HG02623 (cell line): Measurements from ENCODE around the gene TENT4A.

Experiments used
- ATAC-seq: cut with Tn5 transposase; IDR thresholded peaks from one replicate; pipeline ENCODE4 v1.9.1; 2021; ENCODE audit warnings: moderate library complexity; ENCODE audit not compliant: unreplicated experiment

The TENT4A gene

DNA sequence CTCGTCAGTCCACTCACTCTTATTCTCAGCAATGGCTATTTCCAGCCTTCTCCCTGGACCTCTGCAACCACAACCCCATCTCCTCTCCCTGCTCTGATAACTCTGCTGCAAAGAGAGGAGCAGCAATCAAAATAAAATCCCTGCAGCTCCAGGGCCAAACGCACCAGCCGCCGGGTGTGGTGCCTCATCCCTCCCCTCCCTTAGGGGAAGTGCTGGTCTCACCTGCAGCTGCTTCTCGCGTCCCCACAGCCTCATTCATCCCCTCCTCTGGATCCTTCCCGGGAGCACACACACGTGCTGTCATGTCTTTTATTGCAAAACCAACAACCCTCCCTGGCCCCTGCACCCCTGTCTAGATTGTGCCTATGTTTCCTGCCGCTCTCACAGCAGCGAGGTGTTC lies 77.8 kb downstream of the TENT4A start:
- ATAC-seq: no peak

DNA sequence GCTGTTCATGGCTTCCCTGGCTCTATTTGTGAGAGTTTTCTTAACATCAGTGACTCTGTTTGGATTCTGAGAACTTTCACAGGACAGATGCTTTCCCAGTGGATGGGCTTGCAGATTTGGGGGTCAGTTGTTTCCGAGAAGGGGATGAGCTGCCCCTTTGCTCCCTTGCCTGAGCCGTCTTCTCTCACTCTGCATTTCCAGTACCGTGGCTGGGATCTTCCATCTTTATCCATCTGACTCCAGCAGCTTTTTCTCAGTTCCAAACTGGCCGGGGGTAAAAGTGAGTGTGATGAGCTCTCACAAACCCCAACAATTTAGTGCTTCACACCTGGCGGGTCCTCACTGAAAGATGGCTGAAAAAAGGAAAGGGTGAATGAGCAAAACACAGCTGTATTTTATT lies 79.1 kb downstream of the TENT4A start:
- no peak for ATAC-seq

DNA sequence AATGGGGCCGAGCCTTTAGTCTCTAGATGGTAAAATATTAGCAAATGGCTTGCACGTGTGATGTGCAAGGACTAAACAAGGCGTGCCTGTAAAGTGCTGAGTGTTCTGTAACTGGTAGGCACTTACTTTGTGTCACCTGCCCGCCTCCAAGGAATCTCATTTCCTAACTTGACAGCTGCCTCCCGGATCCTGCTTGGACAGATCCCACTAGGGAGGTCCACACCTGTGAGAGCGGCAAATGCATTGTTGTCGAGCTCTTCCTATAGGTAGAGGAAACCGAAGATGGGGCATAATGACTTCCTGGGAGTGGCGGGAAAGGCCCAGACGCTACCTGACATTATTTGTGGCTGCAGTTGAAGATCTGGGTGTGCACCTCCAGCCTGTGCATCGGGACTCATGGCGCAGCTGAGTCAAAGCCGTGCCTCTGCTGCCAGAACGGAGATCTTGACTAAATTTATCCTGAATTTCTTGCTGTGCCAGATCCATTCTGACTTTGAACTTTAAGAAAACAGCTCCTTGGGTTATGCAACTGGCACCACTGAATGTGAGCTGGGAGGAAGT lies 79.8 kb downstream of the TENT4A start:
- ATAC-seq: no peak

DNA sequence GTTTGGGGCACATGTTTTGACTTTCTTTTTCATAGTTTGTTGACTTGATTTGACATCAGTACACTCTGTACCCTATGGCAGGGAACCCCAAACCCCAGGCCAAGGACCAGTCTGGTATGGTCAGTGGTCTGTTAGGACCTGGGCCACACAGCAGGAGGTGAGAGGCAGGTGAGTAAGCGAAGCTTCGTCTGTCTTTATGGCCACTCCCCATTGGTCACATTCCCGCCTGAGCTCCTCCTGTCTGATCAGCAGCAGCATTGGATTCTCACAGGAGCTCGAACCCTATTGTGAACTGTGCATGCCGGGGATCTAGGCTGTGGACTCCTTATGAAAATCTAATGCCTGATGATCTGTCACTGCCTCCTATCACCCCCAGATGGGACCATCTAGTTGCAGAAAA lies 88.0 kb downstream of the TENT4A start:
- ATAC-seq: no peak

DNA sequence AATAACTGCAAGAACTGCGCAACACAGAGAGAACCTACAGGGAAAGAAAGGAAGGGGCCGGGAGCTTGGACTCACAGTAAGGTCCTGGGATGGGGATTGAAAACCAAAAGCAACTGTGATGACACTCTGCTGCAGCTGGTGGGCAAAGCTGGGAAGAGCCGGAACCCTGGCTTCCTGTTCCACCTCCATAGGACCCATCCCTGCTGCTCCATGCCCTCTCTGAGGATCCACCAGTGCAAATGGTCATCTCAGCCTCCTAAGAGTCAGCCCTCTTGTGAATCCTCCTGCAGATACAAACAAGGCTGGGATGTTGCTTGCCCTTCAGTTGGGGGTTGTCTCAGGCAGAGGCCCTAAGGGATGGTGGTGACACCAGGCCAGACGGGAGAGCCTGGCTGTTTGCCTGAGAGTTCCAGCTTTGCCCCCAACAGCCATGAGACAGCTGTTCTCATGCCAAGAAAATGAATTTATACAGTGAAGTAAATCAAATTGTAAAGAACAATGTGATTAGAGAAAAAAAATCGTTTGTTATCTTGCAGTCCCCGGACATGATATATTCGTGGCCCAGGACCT lies 90.8 kb downstream of the TENT4A start:
- ATAC-seq: no peak

DNA sequence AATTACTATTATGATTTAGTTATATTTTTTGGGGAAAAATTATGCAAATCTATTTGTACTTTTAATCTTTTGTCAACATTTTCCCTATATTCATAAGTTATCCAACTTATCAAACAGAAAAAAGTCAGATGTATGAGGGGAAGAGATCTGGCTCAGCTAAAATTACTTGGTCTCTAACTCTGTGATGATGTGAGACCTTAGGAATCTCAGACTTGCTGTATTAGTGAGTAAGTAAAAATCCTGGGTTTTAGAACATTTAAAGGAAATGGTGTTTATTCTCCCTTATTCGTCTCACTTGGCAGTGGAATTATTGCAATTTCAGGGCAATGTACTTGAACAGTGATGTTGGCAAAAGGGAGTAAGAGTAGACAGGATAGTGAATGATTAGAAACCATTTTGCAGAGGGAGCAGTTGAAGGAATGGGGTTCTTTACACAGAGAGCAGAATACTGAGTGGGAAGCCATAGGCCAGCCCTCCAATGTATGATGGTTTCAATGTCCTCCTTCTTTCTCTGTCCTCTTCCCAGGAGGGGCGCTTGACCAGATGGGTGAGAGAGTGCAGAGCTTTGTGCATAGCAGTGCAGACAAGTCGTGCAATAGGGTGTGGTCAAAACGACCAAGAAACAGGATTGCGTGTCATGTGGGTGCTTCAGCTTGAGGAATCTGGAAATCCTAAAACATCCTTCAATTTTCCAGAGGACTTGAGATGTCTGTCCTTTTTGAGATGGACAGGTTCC lies 91.7 kb downstream of the TENT4A start:
- ATAC-seq: no peak

DNA sequence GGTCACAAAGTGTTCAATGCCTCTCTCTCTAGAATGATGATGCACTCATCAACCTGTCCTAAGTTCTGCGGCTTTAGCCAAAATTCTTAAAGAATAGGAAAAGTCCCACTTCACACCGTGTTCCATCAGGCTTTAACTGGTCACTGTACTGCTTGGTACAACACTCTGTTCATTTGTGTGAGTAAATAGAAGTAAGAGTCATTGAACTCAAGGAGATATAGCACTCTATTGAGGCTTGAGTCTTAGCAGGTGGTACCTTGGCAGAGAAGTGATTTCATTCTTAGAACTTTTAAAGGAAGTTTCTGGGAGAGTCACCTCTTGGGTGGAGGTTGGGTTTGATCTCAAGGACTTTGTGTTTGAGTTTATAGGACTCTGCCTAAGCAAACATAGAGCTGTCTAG lies 92.6 kb downstream of the TENT4A start:
- ATAC-seq: no peak
